A549 (cell line): ENCODE measurements around the gene SUDS3.

Experiments
- BHLHE40 ChIP-seq: IDR thresholded peaks from 2 replicates; pipeline ENCODE4 v1.6.1; 2012; ENCODE audit warnings: low read depth, low read length, inconsistent platforms
- CBX2 ChIP-seq: fragments of 200-600 bp; sonication (generic); IDR thresholded peaks from 2 replicates; pipeline ENCODE4 v1.6.1; 2016; ENCODE audit warnings: low read depth, mild to moderate bottlenecking, borderline replicate concordance
- CHD2 ChIP-seq: fragments of 150-350 bp; IDR thresholded peaks from 2 replicates; pipeline ENCODE4 v1.6.1; 2014; ENCODE audit warnings: low read length; ENCODE audit not compliant: partially characterized antibody
- CTCF ChIP-seq: fragments of >200 bp; sonication (Bioruptor Twin); formaldehyde crosslinking; IDR thresholded peaks from 3 replicates; pipeline ENCODE4 v1.5.1; 2016
- EHMT2 ChIP-seq: fragments of 200-600 bp; sonication (generic); IDR thresholded peaks from 2 replicates; pipeline ENCODE4 v1.6.1; 2016; ENCODE audit warnings: antibody characterized with exemption, low read depth, mild to moderate bottlenecking, moderate library complexity
- EP300 ChIP-seq, 2 experiments: fragments of >200 bp; sonication (Bioruptor Twin); formaldehyde crosslinking; IDR thresholded peaks; 2 replicates in 1 of 2; 3 replicates in 1 of 2; pipeline ENCODE4 v1.6.1; 2016 to 2017
- ESRRA ChIP-seq: fragments of 150-350 bp; IDR thresholded peaks from 2 replicates; pipeline ENCODE4 v1.6.1; 2014; ENCODE audit warnings: mild to moderate bottlenecking, low read length, borderline replicate concordance
- JUNB ChIP-seq: fragments of >200 bp; sonication (Bioruptor Twin); formaldehyde crosslinking; IDR thresholded peaks from 2 replicates; pipeline ENCODE4 v1.6.1; 2016
- MAFK ChIP-seq: fragments of 450-650 bp; IDR thresholded peaks from 2 replicates; pipeline ENCODE4 v1.6.1; 2014; ENCODE audit not compliant: partially characterized antibody
- POLR2A ChIP-seq: IDR thresholded peaks from 2 replicates; pipeline ENCODE4 v1.6.1; 2012; ENCODE audit warnings: mild to moderate bottlenecking, low read length
- RAD21 ChIP-seq, 2 experiments: fragments of >200 bp in 1 of 2; sonication (Bioruptor Twin) in 1 of 2; formaldehyde crosslinking in 1 of 2; IDR thresholded peaks in 1 of 2; conservative IDR thresholded peaks in 1 of 2; 2 replicates in 1 of 2; 3 replicates in 1 of 2; pipeline ENCODE4 v1.6.1; 2012 to 2018; ENCODE audit warnings: inconsistent platforms in 1 of 2
- RARB ChIP-seq: fragments of 250-450 bp; sonication (Bioruptor Pico); IDR thresholded peaks from 2 replicates; pipeline ENCODE4 v1.8.0; 2021; ENCODE audit warnings: mild to moderate bottlenecking, moderate library complexity
- TF ChIP-seq, protein P1 (sequence below): fragments of 450-650 bp; IDR thresholded peaks from 2 replicates; pipeline ENCODE4 v1.6.1; 2014; ENCODE audit warnings: antibody characterized with exemption
- TF ChIP-seq, protein P2 (sequence below): IDR thresholded peaks from 2 replicates; pipeline ENCODE4 v1.6.1; 2012

GRCh38 chr12:118372541-118373495 lies 3.5 kb upstream of the SUDS3 start, which contains the start of gene TAOK3:
- TF ChIP-seq ESRRA (no peak), CTCF (no peak), CBX2 (no peak), POLR2A (peak; percentile 85), CHD2 (no peak), JUNB (no peak), MAFK (no peak), EHMT2 (no peak), RAD21 (conservative IDR thresholded peaks at IDR 0.05 in 1 of 2, IDR thresholded peaks at IDR 0.05 in 1 of 2) (0 out of 5 replicates have a peak, but pooled peaks of 1 of the 2 experiments have one; percentile 13), RARB (CRISPR knock-in tag) (no peak), EP300 (IDR thresholded peaks at IDR 0.05) (no peak), BHLHE40 (no peak)
- TF ChIP-seq, protein P1, sequence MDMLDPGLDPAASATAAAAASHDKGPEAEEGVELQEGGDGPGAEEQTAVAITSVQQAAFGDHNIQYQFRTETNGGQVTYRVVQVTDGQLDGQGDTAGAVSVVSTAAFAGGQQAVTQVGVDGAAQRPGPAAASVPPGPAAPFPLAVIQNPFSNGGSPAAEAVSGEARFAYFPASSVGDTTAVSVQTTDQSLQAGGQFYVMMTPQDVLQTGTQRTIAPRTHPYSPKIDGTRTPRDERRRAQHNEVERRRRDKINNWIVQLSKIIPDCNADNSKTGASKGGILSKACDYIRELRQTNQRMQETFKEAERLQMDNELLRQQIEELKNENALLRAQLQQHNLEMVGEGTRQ: no peak
- TF ChIP-seq, protein P2, sequence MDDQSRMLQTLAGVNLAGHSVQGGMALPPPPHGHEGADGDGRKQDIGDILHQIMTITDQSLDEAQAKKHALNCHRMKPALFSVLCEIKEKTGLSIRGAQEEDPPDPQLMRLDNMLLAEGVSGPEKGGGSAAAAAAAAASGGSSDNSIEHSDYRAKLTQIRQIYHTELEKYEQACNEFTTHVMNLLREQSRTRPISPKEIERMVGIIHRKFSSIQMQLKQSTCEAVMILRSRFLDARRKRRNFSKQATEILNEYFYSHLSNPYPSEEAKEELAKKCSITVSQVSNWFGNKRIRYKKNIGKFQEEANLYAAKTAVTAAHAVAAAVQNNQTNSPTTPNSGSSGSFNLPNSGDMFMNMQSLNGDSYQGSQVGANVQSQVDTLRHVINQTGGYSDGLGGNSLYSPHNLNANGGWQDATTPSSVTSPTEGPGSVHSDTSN: peak; percentile 34; the same call in 1 of the 2 replicates
